GM21737 (cell line): ENCODE data around the gene GLIS1.

Source experiments
- ATAC-seq: cut with Tn5 transposase; IDR thresholded peaks from one replicate; pipeline ENCODE4 v1.9.1; 2021; ENCODE audit warnings: mild to moderate bottlenecking, moderate library complexity; ENCODE audit not compliant: unreplicated experiment

GLIS1 gene

GRCh38 chr1:53517109-53517508 is 221.9 kb downstream of the GLIS1 start:
- no peak for ATAC-seq

GRCh38 chr1:53516181-53516580 is 222.8 kb downstream of the GLIS1 start:
- no peak for ATAC-seq

- ATAC-seq = no peak
Observed at GRCh38 chr1:53514436-53514835, 224.5 kb downstream of the GLIS1 start.

GRCh38 chr1:53513846-53514245 is 225.1 kb downstream of the GLIS1 start:
- ATAC-seq = no peak

- ATAC-seq = no peak
Observed at GRCh38 chr1:53512807-53513755, 225.9 kb downstream of the GLIS1 start.

- ATAC-seq = no peak
Observed at GRCh38 chr1:53511933-53512806, 226.8 kb downstream of the GLIS1 start.

- no peak for ATAC-seq
Observed at GRCh38 chr1:53511323-53511932, 227.5 kb downstream of the GLIS1 start.

GRCh38 chr1:53510215-53510614 is 228.7 kb downstream of the GLIS1 start:
- no peak for ATAC-seq

GRCh38 chr1:53509775-53510174 is 229.2 kb downstream of the GLIS1 start:
- no peak for ATAC-seq

- ATAC-seq = no peak
Observed at GRCh38 chr1:53508991-53509666, 229.8 kb downstream of the GLIS1 start.

- no peak for ATAC-seq
Observed at GRCh38 chr1:53508056-53508990, 230.6 kb downstream of the GLIS1 start.

- ATAC-seq = no peak
Observed at GRCh38 chr1:53507116-53507820, 231.7 kb downstream of the GLIS1 start.

- ATAC-seq = no peak
Observed at GRCh38 chr1:53506355-53507050, 232.5 kb downstream of the GLIS1 start.

- no peak for ATAC-seq
Observed at GRCh38 chr1:53505891-53506290, 233.1 kb downstream of the GLIS1 start.

- no peak for ATAC-seq
Observed at GRCh38 chr1:53505401-53505800, 233.6 kb downstream of the GLIS1 start.

- ATAC-seq = no peak
Observed at GRCh38 chr1:53504901-53505300, 234.1 kb downstream of the GLIS1 start.

GRCh38 chr1:53503433-53504217 is 235.3 kb downstream of the GLIS1 start:
- ATAC-seq = no peak
